HCT116 (cell line): ENCODE results near the gene KRT14.
"Not testable (repeated sequence)": the region's sequence is repeated elsewhere in the genome, so short reads cannot be mapped to it uniquely, and the experiment has no call there.

Source experiments
- ATF3 ChIP-seq: IDR thresholded peaks from 2 replicates; pipeline ENCODE4 v1.6.1; 2012
- CTCF ChIP-seq, 3 experiments: fragments of 200-600 bp in 1 of 3; sonication (generic) in 1 of 3; IDR thresholded peaks in 2 of 3; conservative IDR thresholded peaks in 1 of 3; 2 replicates each; pipeline ENCODE4 v1.5.1; 2012 to 2017; ENCODE audit warnings: low read depth in 2 of 3, low read length in 2 of 3, antibody characterized with exemption in 1 of 3, borderline replicate concordance in 1 of 3, control low read depth in 1 of 3, mild to moderate bottlenecking in 1 of 3, mixed read lengths in 1 of 3, mixed run types in 1 of 3, moderate library complexity in 1 of 3; ENCODE audit not compliant: insufficient read depth in 1 of 3
- EGR1 ChIP-seq: IDR thresholded peaks from 2 replicates; pipeline ENCODE4 v1.6.1; 2012; ENCODE audit warnings: low read depth
- ELF1 ChIP-seq: IDR thresholded peaks from 2 replicates; pipeline ENCODE4 v1.6.1; 2012; ENCODE audit warnings: low read depth, borderline replicate concordance
- EZH2 ChIP-seq: fragments of 200-600 bp; sonication (generic); IDR thresholded peaks from 2 replicates; pipeline ENCODE4 v1.6.1; 2017; ENCODE audit warnings: antibody characterized with exemption, mixed run types
- MAX ChIP-seq: IDR thresholded peaks from 2 replicates; pipeline ENCODE4 v1.6.1; 2012
- POLR2A ChIP-seq: IDR thresholded peaks from 2 replicates; pipeline ENCODE4 v1.7.0; 2011; ENCODE audit warnings: borderline replicate concordance; ENCODE audit not compliant: insufficient read depth, insufficient read length; ENCODE audit errors: extremely low read depth
- POLR2AphosphoS5 ChIP-seq: IDR thresholded peaks from 2 replicates; pipeline ENCODE4 v1.6.1; 2011; ENCODE audit warnings: mild to moderate bottlenecking, low read depth, low read length, moderate library complexity
- REST ChIP-seq: IDR thresholded peaks from 2 replicates; pipeline ENCODE4 v1.6.1; 2012; ENCODE audit warnings: low read depth
- SIN3A ChIP-seq: IDR thresholded peaks from 2 replicates; pipeline ENCODE4 v1.6.1; 2012; ENCODE audit warnings: low read depth
- YY1 ChIP-seq: IDR thresholded peaks from 2 replicates; pipeline ENCODE4 v1.6.1; 2011; ENCODE audit warnings: low read length, low read depth, moderate library complexity, mild to moderate bottlenecking; ENCODE audit not compliant: insufficient replicate concordance; ENCODE audit errors: extremely low read depth
- ZBTB33 ChIP-seq: IDR thresholded peaks from 2 replicates; pipeline ENCODE4 v1.6.1; 2011; ENCODE audit warnings: mild to moderate bottlenecking, low read length, moderate library complexity; ENCODE audit not compliant: insufficient replicate concordance; ENCODE audit errors: extremely low read depth
- ZNF274 ChIP-seq: fragments of 200-500 bp; sonication (Bioruptor generic); IDR thresholded peaks from 2 replicates; pipeline ENCODE4 v1.6.1; 2014; ENCODE audit warnings: mild to moderate bottlenecking, low read depth, low read length, inconsistent platforms

GRCh38 chr17:41621435-41621817, 34.7 kb upstream of the KRT14 start:
- TF ChIP-seq CTCF (IDR thresholded peaks at IDR 0.05 in 2 of 3, conservative IDR thresholded peaks at IDR 0.05 in 1 of 3; ENCODE audit: borderline replicate concordance in 1 of 3, insufficient read depth in 1 of 3, low read depth in 2 of 3, low read length in 2 of 3); ZNF274; REST; POLR2A; EZH2; MAX; POLR2AphosphoS5; ATF3; YY1; SIN3A; ELF1; EGR1; ZBTB33: not testable (repeated sequence)
